ENCODE data around the gene TMEM119.

- TF ChIP-seq JUN (CRISPR knock-in tag; IDR thresholded peaks at IDR 0.05) (no peak), NFYC (CRISPR knock-in tag; IDR thresholded peaks at IDR 0.05) (no peak), EZH2 (conservative IDR thresholded peaks at IDR 0.05; ENCODE audit: low read depth, low read length) (no peak), ASH2L (IDR thresholded peaks at IDR 0.05; ENCODE audit: insufficient read length, low read depth, low read length) (no peak), CREB3 (CRISPR knock-in tag; IDR thresholded peaks at IDR 0.05) (no peak), ZFP41 (CRISPR knock-in tag; IDR thresholded peaks at IDR 0.05; ENCODE audit: borderline replicate concordance) (no peak), MYPOP (CRISPR knock-in tag; IDR thresholded peaks at IDR 0.05) (no peak), SRSF1 (optimal IDR thresholded peaks at IDR 0.05; ENCODE audit: low read depth, low read length) (no peak)
Observed at GRCh38 chr12:108616941-108617858, 19.3 kb upstream of the TMEM119 start.
